SK-N-SH treated with all-trans-retinoic acid at 6 μM for 48 hours (cell line): Measurements from ENCODE around the gene PRODH2.

Experiments
- ATAC-seq: fragments of 200-7000 bp; cut with Tn5 transposase; 3 replicates; pipeline ENCODE4 v1.9.1; 2020; ENCODE audit warnings: mild to moderate bottlenecking, moderate library complexity
- ARNTL ChIP-seq: fragments of 450-650 bp; formaldehyde crosslinking; IDR thresholded peaks from 2 replicates; pipeline ENCODE4 v1.5.0; 2020; ENCODE audit warnings: low read depth, mild to moderate bottlenecking, moderate library complexity, borderline replicate concordance
- BACH2 ChIP-seq: fragments of 250-450 bp; sonication (Bioruptor Pico); IDR thresholded peaks from 2 replicates; pipeline ENCODE4 v1.9.0; 2021; ENCODE audit warnings: mild to moderate bottlenecking, borderline replicate concordance
- CSDC2 ChIP-seq: fragments of 250-450 bp; sonication (Bioruptor Pico); IDR thresholded peaks from 2 replicates; pipeline ENCODE4 v1.5.0; 2020; ENCODE audit warnings: mild to moderate bottlenecking, moderate library complexity
- ESRRG ChIP-seq: fragments of 250-450 bp; sonication (Bioruptor Pico); IDR thresholded peaks from 2 replicates; pipeline ENCODE4 v1.6.1; 2021; ENCODE audit warnings: mild to moderate bottlenecking
- ISL1 ChIP-seq: fragments of 250-450 bp; sonication (Bioruptor Pico); IDR thresholded peaks from 2 replicates; pipeline ENCODE4 v2.1.2; 2022; ENCODE audit warnings: mild to moderate bottlenecking, moderate library complexity
- PPARA ChIP-seq: fragments of 250-450 bp; sonication (Bioruptor Pico); IDR thresholded peaks from 2 replicates; pipeline ENCODE4 v1.5.0; 2020; ENCODE audit warnings: mild to moderate bottlenecking, borderline replicate concordance
- RARB ChIP-seq: fragments of 250-450 bp; sonication (Bioruptor Pico); IDR thresholded peaks from 2 replicates; pipeline ENCODE4 v1.8.0; 2021; ENCODE audit warnings: mild to moderate bottlenecking, moderate library complexity
- SNAI2 ChIP-seq: fragments of 250-450 bp; sonication (Bioruptor Pico); IDR thresholded peaks from 2 replicates; pipeline ENCODE4 v1.5.0; 2020; ENCODE audit warnings: mild to moderate bottlenecking, moderate library complexity
- TCF4 ChIP-seq: fragments of 250-450 bp; sonication (Bioruptor Pico); IDR thresholded peaks from 2 replicates; pipeline ENCODE4 v1.8.0; 2021; ENCODE audit warnings: mild to moderate bottlenecking, moderate library complexity, borderline replicate concordance
- TOX ChIP-seq: fragments of 250-450 bp; sonication (Bioruptor Pico); IDR thresholded peaks from 2 replicates; pipeline ENCODE4 v1.8.0; 2021; ENCODE audit warnings: mild to moderate bottlenecking, moderate library complexity, borderline replicate concordance
- ZC3H10 ChIP-seq: fragments of 250-450 bp; sonication (Bioruptor Pico); IDR thresholded peaks from 2 replicates; pipeline ENCODE4 v1.5.1; 2021; ENCODE audit warnings: mild to moderate bottlenecking, moderate library complexity
- ZFP3 ChIP-seq: fragments of 250-450 bp; sonication (Bioruptor Pico); IDR thresholded peaks from 2 replicates; pipeline ENCODE4 v1.5.0; 2020; ENCODE audit warnings: mild to moderate bottlenecking, moderate library complexity
- ZFP30 ChIP-seq: fragments of 450-650 bp; formaldehyde crosslinking; IDR thresholded peaks from 2 replicates; pipeline ENCODE4 v1.5.0; 2022; ENCODE audit warnings: mild to moderate bottlenecking, moderate library complexity
- ZNF565 ChIP-seq: fragments of 450-650 bp; formaldehyde crosslinking; conservative IDR thresholded peaks from 2 replicates; pipeline ENCODE4 v1.5.0; 2020; ENCODE audit warnings: low read depth, mild to moderate bottlenecking, moderate library complexity
- ZNF70 ChIP-seq: fragments of 450-650 bp; formaldehyde crosslinking; IDR thresholded peaks from 2 replicates; pipeline ENCODE4 v1.5.0; 2020; ENCODE audit warnings: mild to moderate bottlenecking, moderate library complexity
- ZNF8 ChIP-seq: fragments of 450-650 bp; formaldehyde crosslinking; IDR thresholded peaks from 2 replicates; pipeline ENCODE4 v1.5.0; 2020; ENCODE audit warnings: mild to moderate bottlenecking, moderate library complexity
- TF ChIP-seq, protein P1 (sequence below): fragments of 250-450 bp; sonication (Bioruptor Pico); IDR thresholded peaks from 2 replicates; pipeline ENCODE4 v1.8.0; 2020; ENCODE audit warnings: mild to moderate bottlenecking, moderate library complexity, borderline replicate concordance
- TF ChIP-seq, protein P2 (sequence below): fragments of 250-450 bp; sonication (Bioruptor Pico); IDR thresholded peaks from 2 replicates; pipeline ENCODE4 v1.5.1; 2020; ENCODE audit warnings: low read depth, mild to moderate bottlenecking, moderate library complexity
- TF ChIP-seq, protein P3 (sequence below): fragments of 250-450 bp; sonication (Bioruptor Pico); IDR thresholded peaks from 2 replicates; pipeline ENCODE4 v1.5.1; 2021; ENCODE audit warnings: mild to moderate bottlenecking, moderate library complexity
- TF ChIP-seq, protein P4 (sequence below): fragments of 250-450 bp; sonication (Bioruptor Pico); IDR thresholded peaks from 2 replicates; pipeline ENCODE4 v1.5.0; 2020; ENCODE audit warnings: mild to moderate bottlenecking, moderate library complexity

Gene PRODH2

DNA sequence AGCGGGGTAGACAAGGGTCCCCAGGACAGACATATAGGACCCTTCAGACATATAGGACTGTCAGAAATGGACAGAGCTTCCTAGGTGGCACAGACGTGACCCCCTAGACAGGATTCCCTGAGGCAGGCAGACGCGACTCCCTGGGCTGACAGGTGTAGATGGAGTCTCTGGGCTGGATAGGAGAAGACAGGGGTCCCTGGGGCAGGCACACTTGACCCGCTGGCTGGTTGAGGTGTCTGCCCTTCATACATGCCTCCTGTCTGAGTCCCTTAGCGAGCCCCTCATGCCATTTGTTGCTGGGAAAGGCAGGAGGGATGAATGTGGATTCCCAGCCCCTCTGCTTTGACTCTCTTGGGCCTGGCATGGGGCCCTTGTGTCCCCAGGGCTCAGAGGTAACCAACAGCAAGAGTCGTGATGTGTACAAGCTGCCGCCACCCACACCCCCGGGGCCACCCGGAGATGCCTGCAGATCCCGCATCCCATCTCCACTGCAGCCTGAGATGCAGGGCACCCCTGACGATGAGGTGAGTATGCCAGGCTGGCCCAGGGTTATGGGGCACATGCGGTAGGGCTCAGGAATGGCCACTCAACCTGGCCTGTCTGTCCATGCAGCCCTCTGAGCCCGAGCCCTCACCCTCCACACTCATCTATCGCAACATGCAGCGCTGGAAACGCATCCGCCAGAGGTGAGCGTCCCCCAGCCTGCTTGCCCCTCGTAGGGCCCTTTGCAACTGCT, 58.8 kb downstream of the PRODH2 start:
- no peak for ATAC-seq
- TF ChIP-seq CSDC2: no peak
- no peak for TF ChIP-seq RARB (CRISPR knock-in tag)
- TF ChIP-seq, protein P1, sequence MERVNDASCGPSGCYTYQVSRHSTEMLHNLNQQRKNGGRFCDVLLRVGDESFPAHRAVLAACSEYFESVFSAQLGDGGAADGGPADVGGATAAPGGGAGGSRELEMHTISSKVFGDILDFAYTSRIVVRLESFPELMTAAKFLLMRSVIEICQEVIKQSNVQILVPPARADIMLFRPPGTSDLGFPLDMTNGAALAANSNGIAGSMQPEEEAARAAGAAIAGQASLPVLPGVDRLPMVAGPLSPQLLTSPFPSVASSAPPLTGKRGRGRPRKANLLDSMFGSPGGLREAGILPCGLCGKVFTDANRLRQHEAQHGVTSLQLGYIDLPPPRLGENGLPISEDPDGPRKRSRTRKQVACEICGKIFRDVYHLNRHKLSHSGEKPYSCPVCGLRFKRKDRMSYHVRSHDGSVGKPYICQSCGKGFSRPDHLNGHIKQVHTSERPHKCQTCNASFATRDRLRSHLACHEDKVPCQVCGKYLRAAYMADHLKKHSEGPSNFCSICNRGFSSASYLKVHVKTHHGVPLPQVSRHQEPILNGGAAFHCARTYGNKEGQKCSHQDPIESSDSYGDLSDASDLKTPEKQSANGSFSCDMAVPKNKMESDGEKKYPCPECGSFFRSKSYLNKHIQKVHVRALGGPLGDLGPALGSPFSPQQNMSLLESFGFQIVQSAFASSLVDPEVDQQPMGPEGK (CRISPR knock-in tag): no peak
- TF ChIP-seq ZNF8 (CRISPR knock-in tag): no peak
- TF ChIP-seq, protein P2, sequence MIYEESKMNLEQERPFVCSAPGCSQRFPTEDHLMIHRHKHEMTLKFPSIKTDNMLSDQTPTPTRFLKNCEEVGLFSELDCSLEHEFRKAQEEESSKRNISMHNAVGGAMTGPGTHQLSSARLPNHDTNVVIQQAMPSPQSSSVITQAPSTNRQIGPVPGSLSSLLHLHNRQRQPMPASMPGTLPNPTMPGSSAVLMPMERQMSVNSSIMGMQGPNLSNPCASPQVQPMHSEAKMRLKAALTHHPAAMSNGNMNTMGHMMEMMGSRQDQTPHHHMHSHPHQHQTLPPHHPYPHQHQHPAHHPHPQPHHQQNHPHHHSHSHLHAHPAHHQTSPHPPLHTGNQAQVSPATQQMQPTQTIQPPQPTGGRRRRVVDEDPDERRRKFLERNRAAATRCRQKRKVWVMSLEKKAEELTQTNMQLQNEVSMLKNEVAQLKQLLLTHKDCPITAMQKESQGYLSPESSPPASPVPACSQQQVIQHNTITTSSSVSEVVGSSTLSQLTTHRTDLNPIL (CRISPR knock-in tag): no peak
- TF ChIP-seq ZC3H10 (CRISPR knock-in tag): no peak
- no peak for TF ChIP-seq ARNTL (CRISPR knock-in tag)
- no peak for TF ChIP-seq TCF4 (CRISPR knock-in tag)
- TF ChIP-seq, protein P3, sequence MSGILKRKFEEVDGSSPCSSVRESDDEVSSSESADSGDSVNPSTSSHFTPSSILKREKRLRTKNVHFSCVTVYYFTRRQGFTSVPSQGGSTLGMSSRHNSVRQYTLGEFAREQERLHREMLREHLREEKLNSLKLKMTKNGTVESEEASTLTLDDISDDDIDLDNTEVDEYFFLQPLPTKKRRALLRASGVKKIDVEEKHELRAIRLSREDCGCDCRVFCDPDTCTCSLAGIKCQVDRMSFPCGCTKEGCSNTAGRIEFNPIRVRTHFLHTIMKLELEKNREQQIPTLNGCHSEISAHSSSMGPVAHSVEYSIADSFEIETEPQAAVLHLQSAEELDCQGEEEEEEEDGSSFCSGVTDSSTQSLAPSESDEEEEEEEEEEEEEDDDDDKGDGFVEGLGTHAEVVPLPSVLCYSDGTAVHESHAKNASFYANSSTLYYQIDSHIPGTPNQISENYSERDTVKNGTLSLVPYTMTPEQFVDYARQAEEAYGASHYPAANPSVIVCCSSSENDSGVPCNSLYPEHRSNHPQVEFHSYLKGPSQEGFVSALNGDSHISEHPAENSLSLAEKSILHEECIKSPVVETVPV: no peak

DNA sequence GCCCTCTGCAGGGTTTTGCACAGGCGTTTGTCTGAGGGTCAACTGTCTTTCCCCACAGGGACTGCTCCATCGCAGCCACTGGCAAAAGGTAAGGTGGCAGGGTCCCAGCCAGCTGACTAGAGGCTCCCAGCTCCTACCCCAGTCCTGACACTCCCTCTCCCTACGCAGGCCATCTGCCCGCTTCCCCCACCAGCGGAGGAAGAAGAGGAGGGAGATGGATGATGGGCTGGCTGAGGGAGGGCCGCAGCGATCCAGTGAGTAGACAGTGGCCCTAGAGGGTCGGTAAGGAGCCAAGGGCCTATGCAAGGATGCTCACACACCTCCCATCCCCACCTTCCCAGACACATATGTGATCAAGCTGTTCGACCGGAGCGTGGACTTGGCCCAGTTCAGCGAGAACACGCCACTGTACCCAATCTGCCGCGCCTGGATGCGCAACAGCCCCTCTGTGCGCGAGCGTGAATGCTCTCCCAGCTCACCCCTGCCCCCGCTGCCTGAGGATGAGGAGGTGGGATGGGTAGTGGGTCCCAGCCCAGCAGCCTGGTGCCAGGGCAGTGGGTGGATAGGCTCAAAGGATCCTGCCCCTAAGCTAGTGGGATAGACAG, 59.8 kb downstream of the PRODH2 start:
- TF ChIP-seq ZNF8 (CRISPR knock-in tag) (no peak), ESRRG (CRISPR knock-in tag) (no peak), ZFP30 (CRISPR knock-in tag) (no peak)
- TF ChIP-seq, protein P4, sequence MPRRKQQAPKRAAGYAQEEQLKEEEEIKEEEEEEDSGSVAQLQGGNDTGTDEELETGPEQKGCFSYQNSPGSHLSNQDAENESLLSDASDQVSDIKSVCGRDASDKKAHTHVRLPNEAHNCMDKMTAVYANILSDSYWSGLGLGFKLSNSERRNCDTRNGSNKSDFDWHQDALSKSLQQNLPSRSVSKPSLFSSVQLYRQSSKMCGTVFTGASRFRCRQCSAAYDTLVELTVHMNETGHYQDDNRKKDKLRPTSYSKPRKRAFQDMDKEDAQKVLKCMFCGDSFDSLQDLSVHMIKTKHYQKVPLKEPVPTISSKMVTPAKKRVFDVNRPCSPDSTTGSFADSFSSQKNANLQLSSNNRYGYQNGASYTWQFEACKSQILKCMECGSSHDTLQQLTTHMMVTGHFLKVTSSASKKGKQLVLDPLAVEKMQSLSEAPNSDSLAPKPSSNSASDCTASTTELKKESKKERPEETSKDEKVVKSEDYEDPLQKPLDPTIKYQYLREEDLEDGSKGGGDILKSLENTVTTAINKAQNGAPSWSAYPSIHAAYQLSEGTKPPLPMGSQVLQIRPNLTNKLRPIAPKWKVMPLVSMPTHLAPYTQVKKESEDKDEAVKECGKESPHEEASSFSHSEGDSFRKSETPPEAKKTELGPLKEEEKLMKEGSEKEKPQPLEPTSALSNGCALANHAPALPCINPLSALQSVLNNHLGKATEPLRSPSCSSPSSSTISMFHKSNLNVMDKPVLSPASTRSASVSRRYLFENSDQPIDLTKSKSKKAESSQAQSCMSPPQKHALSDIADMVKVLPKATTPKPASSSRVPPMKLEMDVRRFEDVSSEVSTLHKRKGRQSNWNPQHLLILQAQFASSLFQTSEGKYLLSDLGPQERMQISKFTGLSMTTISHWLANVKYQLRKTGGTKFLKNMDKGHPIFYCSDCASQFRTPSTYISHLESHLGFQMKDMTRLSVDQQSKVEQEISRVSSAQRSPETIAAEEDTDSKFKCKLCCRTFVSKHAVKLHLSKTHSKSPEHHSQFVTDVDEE (CRISPR knock-in tag): no peak

DNA sequence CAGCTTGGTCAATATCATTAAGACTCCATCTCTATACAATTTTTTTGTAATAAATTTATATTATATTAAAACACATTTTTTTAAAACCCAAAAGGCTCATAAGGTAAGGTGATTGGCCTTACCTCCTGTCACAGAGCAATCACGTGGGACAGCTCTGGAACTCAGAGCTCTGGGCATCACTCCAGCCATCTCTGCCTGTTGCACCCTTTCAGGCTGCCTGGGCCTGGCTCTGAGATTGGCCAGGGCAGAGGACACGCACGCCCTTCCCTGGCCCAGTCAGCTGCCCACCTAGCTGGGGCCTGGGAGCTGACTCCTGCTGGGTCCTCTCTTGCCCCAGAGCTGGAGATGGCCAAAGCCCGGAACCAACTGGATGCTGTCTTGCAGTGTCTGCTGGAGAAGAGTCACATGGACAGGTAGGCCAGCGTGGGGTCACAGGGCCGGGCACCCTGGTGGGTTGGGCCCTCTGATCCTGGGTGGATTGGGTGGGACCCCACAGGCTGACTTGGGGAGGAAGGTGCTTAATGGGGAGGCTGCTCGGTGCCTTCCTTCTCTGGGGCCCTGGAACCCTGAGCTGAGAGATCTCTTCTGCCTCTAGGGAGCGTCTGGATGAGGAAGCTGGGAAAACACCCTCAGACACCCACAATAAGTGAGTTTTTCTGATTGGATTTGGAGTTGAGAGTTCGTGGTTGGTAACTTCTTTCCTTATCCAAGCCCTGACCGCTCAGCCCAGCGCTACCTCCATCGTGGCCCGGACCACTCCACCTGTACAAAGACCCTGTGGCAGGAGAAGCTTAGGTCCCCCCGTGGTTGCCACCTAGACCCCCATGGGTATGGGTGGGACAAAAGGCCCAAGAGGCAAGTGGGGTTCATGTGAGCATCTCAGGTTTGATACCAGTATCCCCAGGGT, 60.6 kb downstream of the PRODH2 start:
- TF ChIP-seq SNAI2 (no peak), ZNF565 (CRISPR knock-in tag) (no peak), BACH2 (CRISPR knock-in tag) (no peak), ZNF8 (CRISPR knock-in tag) (no peak), ZFP30 (CRISPR knock-in tag) (no peak)
- TF ChIP-seq, protein P3: no peak
- no peak for ATAC-seq

More for the DNA sequence above, 59.8 kb downstream of the PRODH2 start:
- ATAC-seq: no peak

DNA sequence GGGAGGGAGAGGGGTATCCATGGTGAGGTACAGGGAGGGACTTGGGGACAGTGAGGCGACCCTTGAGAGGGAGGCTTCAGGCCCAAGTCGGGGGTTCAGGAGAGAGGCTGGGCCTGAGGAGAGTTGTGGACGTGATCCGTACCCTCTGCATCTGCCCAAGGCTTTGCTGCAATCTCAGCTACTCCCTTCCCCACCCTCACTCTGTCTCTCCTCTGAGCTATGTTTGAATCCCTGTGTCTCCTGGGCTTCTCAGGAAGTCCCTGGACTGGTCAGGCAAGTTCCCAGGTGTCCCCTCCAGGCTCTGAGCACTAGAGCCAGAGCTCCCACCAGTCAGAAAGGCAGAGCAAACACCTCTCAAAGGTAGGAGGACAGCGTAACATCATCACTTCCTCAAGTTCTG, 62.5 kb downstream of the PRODH2 start:
- no peak for ATAC-seq
- TF ChIP-seq ZNF565 (CRISPR knock-in tag) (no peak), RARB (CRISPR knock-in tag) (no peak), ESRRG (CRISPR knock-in tag) (no peak), ISL1 (CRISPR knock-in tag) (no peak), PPARA (CRISPR knock-in tag) (no peak), TOX (CRISPR knock-in tag) (no peak), ZNF70 (CRISPR knock-in tag) (no peak), ZFP3 (CRISPR knock-in tag) (no peak), SNAI2 (no peak)
- TF ChIP-seq, protein P2 (CRISPR knock-in tag): no peak
- TF ChIP-seq, protein P4 (CRISPR knock-in tag): no peak
